GM12874 (cell line): ENCODE data around the gene TAF4.

Experiments used
- TF ChIP-seq, protein P1 (sequence below): IDR thresholded peaks from 2 replicates; pipeline ENCODE4 v1.5.1; 2011; ENCODE audit warnings: low read depth, mild to moderate bottlenecking, control low read depth, low read length, moderate library complexity; ENCODE audit not compliant: insufficient read depth

TAF4 gene

DNA sequence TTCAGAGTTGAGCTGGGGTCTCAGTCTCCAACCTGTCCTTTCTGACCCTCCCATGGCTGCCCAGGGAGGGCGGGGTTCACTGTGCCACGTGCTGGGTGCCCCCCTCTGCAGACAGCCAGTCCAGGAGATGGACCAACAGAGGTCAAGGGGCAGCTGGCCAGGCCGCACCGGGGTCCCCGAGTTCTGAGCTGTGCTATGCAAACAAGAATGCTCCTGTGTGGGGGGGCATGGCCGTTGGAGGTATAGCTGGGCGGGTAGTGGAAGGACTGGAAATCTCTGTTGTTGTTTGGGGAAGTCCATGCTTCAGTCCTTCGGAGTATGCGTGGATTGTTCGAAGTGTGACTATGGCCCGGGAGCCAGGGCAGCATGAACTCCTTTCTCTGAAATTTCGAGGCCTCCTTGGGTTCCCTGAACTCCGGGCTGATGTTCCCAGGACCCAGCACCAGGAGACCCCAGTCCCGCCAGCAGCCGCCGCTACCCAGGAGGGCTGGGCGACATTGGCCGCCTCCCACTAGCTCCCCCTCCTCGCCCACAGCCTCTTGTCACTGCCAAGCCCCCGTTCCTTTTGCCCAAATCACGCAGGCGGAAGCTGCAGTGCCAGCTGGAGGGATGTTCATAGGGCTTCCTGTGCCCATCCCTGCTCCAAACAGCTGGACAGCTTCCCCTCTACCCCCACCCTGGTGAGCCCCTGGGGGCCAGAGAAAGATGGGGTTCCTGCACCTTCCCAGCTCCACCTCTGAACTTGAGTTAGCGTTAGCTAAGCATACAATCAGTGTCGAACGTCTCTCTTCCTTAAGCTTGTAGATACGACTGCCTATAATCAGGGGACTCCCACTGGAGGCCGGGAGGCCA, 126.6 kb downstream of the TAF4 start:
- TF ChIP-seq, protein P1, sequence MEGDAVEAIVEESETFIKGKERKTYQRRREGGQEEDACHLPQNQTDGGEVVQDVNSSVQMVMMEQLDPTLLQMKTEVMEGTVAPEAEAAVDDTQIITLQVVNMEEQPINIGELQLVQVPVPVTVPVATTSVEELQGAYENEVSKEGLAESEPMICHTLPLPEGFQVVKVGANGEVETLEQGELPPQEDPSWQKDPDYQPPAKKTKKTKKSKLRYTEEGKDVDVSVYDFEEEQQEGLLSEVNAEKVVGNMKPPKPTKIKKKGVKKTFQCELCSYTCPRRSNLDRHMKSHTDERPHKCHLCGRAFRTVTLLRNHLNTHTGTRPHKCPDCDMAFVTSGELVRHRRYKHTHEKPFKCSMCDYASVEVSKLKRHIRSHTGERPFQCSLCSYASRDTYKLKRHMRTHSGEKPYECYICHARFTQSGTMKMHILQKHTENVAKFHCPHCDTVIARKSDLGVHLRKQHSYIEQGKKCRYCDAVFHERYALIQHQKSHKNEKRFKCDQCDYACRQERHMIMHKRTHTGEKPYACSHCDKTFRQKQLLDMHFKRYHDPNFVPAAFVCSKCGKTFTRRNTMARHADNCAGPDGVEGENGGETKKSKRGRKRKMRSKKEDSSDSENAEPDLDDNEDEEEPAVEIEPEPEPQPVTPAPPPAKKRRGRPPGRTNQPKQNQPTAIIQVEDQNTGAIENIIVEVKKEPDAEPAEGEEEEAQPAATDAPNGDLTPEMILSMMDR, result no peak

DNA sequence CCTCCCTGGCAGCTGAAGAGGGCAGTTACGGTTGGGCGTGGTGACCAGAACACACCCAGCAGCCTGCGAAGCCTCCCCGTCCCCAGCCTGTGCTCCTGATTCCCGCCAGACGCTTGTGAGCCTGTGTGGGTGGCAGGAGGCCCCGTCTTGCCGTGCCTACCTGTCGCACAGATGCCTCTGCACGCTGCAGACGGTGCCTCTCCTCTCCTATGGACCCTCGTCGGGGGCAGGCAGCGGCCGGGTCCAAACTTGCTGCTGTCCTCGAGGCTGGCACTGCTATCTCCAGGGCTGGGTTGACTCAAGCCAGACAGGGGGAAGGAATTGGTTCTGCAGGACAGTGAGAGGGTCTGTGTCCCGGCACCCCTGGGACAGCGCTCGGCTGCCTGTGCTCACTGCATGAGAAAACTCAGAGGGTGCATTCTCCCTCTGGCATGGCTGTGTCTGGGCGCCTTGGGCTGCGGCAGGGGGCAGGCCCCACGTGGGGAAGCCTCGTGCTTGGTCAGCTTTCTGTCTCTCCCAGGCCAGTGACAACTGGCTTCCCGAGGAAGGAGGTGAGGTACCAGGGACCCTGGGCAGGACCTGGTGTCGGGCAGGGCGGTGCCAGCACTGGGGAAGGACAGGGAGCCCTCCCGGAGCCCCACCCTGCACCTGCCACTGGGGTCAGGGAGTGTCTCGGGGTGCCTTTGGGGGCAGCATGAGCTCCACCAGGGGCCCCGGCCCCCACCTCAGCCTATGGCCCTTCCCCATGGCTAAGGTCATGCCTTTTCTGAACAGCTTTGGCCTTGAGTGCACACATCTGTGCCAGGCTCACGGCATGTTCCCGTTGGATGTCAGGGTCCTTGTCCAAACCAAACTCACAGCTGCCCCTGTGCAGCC, 127.5 kb downstream of the TAF4 start:
- TF ChIP-seq, protein P1, result no peak

DNA sequence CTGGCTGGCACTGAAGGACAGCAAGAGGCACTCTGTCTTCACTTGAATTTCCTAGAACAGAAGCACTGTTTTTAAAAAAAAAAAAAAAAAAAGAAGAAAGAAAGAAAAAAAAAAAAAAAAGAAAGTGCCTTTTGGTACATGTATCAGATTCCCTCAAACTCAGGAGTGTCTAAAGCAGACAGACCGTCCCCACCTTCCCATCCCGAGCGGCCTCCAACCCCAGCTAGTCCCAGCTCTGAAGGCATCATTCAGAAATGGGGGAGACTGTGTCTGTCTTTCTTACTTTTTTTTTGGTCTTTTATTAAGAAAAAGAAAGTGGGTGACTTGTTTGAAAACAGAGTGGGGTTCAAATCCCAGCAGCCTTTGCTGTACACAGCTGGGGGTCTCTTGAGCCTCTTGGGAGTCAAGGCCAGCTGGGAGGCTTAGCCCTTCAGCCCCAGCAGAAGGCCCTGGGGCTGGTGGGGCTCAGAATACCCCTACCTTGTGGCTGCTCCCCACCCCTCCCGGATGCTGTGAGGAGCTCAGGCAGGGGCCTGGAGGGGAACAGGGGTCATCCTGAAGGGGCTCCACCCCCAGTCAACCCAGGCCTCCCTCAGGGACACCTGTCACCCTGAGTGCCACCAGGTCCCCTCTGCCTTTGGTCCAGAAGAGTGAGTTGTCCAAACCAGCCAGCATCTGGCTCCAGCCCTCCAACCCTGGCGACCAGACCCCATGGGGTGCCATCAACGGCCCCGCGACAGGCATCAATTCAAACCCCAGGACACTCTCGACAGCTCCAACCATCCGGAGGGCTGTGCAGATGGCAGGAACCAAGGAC, 128.3 kb downstream of the TAF4 start:
- TF ChIP-seq, protein P1, result no peak

DNA sequence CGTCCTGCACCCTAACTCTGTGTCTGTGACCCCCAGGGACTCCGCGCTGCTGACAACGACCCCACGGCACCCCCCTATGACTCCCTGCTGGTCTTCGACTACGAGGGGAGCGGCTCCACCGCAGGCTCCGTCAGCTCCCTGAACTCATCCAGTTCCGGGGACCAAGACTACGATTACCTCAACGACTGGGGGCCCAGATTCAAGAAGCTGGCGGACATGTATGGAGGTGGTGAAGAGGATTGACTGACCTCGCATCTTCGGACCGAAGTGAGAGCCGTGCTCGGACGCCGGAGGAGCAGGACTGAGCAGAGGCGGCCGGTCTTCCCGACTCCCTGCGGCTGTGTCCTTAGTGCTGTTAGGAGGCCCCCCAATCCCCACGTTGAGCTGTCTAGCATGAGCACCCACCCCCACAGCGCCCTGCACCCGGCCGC, 129.0 kb downstream of the TAF4 start:
- TF ChIP-seq, protein P1, result no peak

DNA sequence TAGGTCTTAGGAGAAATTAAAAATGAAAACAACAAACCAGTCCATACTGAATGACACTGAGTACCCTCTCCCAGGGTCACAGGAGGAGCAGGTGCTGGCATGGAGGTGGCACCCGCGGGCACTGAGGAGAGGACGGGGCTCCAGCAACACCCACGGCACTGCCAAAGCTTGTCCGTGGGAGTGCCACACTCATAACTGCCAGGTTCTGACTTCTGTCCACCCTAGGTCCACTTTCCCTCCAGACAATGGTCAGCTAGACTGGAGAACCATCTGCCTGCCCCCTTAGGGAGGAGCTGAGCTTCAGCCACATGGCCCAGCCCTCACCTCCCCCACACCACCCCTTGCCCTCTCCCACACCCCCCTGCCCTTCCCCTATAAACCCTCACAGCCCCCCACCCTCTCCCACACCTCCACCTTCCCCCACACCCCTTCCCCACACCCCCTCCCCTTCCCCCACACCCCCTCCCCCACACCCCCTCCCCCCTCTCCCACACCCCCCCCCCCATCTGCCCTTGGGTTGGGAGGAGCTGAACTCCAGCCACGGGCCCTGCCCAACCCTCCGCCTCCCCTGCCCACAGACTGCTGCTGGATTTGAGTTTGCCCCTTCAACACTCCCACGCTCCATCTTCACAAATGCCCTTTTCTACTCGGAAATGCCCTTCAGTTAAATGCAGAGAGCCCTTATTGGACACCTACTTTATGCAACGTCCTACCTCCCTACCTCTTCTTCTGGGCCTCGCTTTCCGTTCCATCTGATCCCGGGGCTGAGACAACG, 129.6 kb downstream of the TAF4 start:
- TF ChIP-seq, protein P1, result no peak

DNA sequence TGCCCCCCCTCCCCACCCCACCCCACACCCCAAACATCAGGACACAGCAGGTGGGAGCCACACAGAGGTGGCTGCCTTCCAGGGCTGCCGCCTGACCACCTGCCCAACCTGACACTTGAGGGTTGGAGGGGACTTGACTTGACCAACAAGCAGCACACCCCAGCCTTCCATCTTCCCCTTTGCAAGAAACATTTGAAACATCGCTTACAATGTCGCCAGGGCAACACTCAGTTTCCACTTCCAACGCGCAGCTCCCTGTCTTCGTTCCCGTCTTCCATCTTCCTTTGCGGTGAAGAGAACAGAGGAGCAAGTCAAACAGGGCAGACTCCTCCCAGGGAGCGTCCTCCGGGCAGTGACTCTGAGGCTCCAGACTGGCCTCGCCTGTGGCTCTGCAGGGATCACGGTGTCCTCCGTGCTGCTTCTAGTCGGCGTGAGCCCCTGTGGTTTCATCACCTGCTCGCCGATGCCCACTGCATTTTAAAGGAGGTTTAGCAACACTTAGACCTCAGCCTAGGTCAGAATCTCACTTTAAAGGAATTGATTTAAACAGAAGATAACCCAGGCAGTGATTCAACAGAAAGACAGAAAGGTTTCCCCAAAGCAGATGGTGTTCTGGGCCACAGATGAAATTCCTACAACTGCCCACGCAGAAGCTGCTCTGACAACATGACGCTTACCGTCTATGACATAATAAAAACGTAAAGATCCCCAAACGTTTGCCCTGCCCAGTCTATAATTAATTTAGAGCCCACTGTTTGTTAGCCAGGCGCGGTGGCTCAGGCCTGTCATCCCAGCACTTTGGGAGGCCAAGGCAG, 130.8 kb downstream of the TAF4 start:
- TF ChIP-seq, protein P1, result no peak
